Prostate gland (tissue), 2 donors: Measurements from ENCODE around the gene ACTRT2. TPM values are rescaled to one million over a fixed set of nuclear protein-coding genes. Genes with fewer than 3 reads are reported as not detected.

Experiments used
- DNase-seq: peaks from one replicate; pipeline ENCODE4 v3.0.0-alpha.2; 2019; ENCODE audit warnings: low spot score
- H3K27ac ChIP-seq, 2 donors: fragments of 200-600 bp; sonication (generic); 2 replicates each; pipeline ENCODE4 v1.5.1; 2017 to 2019
- H3K27me3 ChIP-seq: fragments of 200-600 bp; sonication (generic); replicated peaks from 2 replicates; pipeline ENCODE4 v1.5.1; 2019; ENCODE audit not compliant: insufficient read depth
- H3K36me3 ChIP-seq, 2 donors: fragments of 200-600 bp; sonication (generic); 1 replicate in 1 of 2; 2 replicates in 1 of 2; pipeline versions ENCODE4 v1.5.1 to v1.8.1; 2017 to 2019
- H3K4me1 ChIP-seq: fragments of 200-600 bp; sonication (generic); replicated peaks from 2 replicates; pipeline ENCODE4 v1.5.1; 2019
- H3K4me3 ChIP-seq, 2 donors: fragments of 200-600 bp; sonication (generic); 2 replicates each; pipeline ENCODE4 v1.5.1; 2017 to 2019
- H3K9me3 ChIP-seq: fragments of 200-600 bp; sonication (generic); 2 replicates; pipeline ENCODE4 v1.5.1; 2017
- CTCF ChIP-seq, 4 experiments: fragments of 200-600 bp in 2 of 4; fragments of 450-650 bp in 2 of 4; sonication (generic) in 2 of 4; IDR thresholded peaks; 1 replicate in 3 of 4; 2 replicates in 1 of 4; pipeline ENCODE4 v1.5.1; 2016 to 2019; ENCODE audit warnings: antibody characterized with exemption in 4 of 4, mild to moderate bottlenecking in 2 of 4, moderate library complexity in 2 of 4
- POLR2A ChIP-seq: fragments of 450-650 bp; IDR thresholded peaks from one replicate; pipeline ENCODE4 v1.6.1; 2016; ENCODE audit warnings: antibody characterized with exemption, mild to moderate bottlenecking
- POLR2AphosphoS5 ChIP-seq: sonication (generic); formaldehyde crosslinking; IDR thresholded peaks from one replicate; pipeline ENCODE4 v1.6.1; 2017; ENCODE audit warnings: antibody characterized with exemption
- WGBS: methylation state at CpG from one replicate; pipeline ENCODE4 v1.1.5; 2018; 5-methylcytosine and 5-hydroxymethylcytosine counted together
- intact Hi-C: fragments of 100-400 bp; cut with DNase I; formaldehyde crosslinking; loops from one replicate; pipeline ENCODE4 v1.14.2; 2022
- total RNA-seq, 2 donors: library from RNA; depleted of rRNA; stranded (reverse); fragments of >200 nt; gene quantifications; one replicate each; pipeline ENCODE4 v1.1.0, GENCODE V29; 2016

The ACTRT2 gene
- total RNA-seq, 2 donors from 2014 or later = 7.2 TPM; not detected in 1

GRCh38 chr1:3037281-3038040, 16.2 kb downstream of the ACTRT2 start:
- DNase-seq = no peak
- intact Hi-C loops = no loop called here
- no peak overlapping the region for H3K4me3 ChIP-seq
- H3K4me1 ChIP-seq = no peaks in the 10 kb centered on the region
- H3K27me3 ChIP-seq = peaks cover 10% of the 10 kb centered on the region
- no peaks in the 10 kb centered on the region for H3K9me3 ChIP-seq
- TF ChIP-seq POLR2A (no peak), POLR2AphosphoS5 (no peak), CTCF (IDR thresholded peaks at IDR 0.05) (no peak)
- H3K27ac ChIP-seq = no peak overlapping the region
- H3K36me3 ChIP-seq = no peaks in the 10 kb centered on the region
- WGBS = 78% methylated on average over 32 of the region's 32 CpGs

- intact Hi-C loops = no loop called here
- H3K4me3 ChIP-seq = no peak overlapping the region
- no peak for DNase-seq
- H3K27ac ChIP-seq = no peak overlapping the region
- H3K27me3 ChIP-seq = peaks cover 10% of the 10 kb centered on the region
- WGBS = 64% methylated on average over 11 of the region's 11 CpGs
- no peak for TF ChIP-seq POLR2A
- TF ChIP-seq CTCF (IDR thresholded peaks at IDR 0.05) = no peak
- TF ChIP-seq POLR2AphosphoS5 = no peak
- no peaks in the 10 kb centered on the region for H3K9me3 ChIP-seq
- no peaks in the 10 kb centered on the region for H3K4me1 ChIP-seq
- no peaks in the 10 kb centered on the region for H3K36me3 ChIP-seq
These were observed 16.9 kb downstream of the ACTRT2 start for GRCh38 chr1:3038113-3038551.

DNA sequence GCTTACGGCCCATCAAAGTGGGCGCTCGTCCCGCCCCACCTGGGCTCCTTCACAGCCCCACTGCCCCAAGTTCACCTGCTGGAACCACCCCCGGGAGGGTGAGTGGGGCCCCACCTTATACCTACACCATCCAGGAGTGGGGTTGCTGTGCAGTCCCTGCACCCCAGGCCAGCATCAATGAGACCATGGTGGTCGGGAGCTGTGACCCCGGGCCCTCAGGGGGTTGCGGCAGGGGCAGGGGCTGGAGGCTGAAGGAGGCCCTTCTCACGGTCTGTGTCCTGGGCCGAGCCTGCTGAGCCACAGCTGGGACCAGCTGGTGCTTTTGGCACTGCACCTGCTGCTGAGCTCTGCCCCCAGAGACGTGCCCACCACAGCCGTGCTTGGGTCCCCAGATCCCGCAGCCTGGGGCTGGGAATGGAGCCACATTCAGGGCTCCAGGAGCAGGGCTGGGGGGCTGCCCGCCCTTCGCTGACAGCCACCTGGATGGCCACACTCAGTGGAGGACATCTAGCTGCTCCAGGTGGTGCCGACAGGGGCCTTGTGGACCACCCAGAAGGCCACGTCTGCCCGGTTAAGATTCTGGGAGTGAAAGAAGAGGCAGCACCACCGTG, 17.4 kb downstream of the ACTRT2 start:
- TF ChIP-seq POLR2A (no peak), POLR2AphosphoS5 (no peak), CTCF (IDR thresholded peaks at IDR 0.05) (no peak)
- intact Hi-C loops = no loop called here
- WGBS = 69% methylated on average over 11 of the region's 19 CpGs
- no peak overlapping the region for H3K4me3 ChIP-seq
- H3K27ac ChIP-seq = no peak overlapping the region
- peaks cover 10% of the 10 kb centered on the region for H3K27me3 ChIP-seq
- no peaks in the 10 kb centered on the region for H3K4me1 ChIP-seq
- no peaks in the 10 kb centered on the region for H3K9me3 ChIP-seq
- no peak for DNase-seq
- H3K36me3 ChIP-seq = no peaks in the 10 kb centered on the region

DNA sequence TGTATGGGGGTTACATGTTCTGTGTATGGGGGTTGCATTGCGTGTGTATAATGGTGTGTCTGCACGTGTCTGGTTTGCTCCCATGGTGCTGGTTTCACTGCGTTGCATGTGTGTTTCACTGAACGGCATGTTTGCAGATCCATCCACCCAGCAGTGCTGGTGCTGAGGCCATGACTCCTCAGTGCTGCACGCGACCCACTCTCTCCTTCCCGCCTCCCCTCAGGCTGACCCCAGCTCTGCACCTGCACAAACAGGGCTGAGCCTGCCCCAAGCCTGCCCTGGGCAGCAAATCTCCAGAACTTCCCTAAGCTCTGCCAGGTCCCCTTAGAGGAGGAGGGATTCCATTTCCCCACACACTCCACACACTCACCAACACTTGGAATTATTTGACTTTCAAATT, 18.7 kb downstream of the ACTRT2 start:
- 78% methylated on average over 7 of the region's 7 CpGs for WGBS
- Histone ChIP-seq H3K4me3 (no peak overlapping the region), H3K4me1 (no peaks in the 10 kb centered on the region), H3K36me3 (no peaks in the 10 kb centered on the region), H3K9me3 (no peaks in the 10 kb centered on the region), H3K27me3 (peaks cover 14% of the 10 kb centered on the region), H3K27ac (no peak overlapping the region)
- intact Hi-C loops = no loop called here
- DNase-seq = no peak
- TF ChIP-seq POLR2AphosphoS5 (no peak), CTCF (IDR thresholded peaks at IDR 0.05) (no peak), POLR2A (no peak)

- Histone ChIP-seq H3K36me3 (no peaks in the 10 kb centered on the region), H3K9me3 (no peaks in the 10 kb centered on the region), H3K4me1 (no peaks in the 10 kb centered on the region), H3K4me3 (no peak overlapping the region), H3K27me3 (peaks cover 12% of the 10 kb centered on the region), H3K27ac (no peak overlapping the region)
- WGBS = 94% methylated on average over 9 of the region's 9 CpGs
- no peak for TF ChIP-seq CTCF (IDR thresholded peaks at IDR 0.05)
- no peak for TF ChIP-seq POLR2A
- TF ChIP-seq POLR2AphosphoS5 = no peak
- no peak for DNase-seq
- intact Hi-C loops = no loop called here
These were observed 21.2 kb downstream of the ACTRT2 start for GRCh38 chr1:3042481-3042880.
